Measurements from ENCODE around the gene TFCP2L1. TPM values are rescaled to one million over a fixed set of nuclear protein-coding genes. Genes with fewer than 3 reads are reported as not detected.

Gene TFCP2L1
- total RNA-seq, 2 donors from 2014 or later: 54.2 to 103 TPM

- Histone ChIP-seq H3K4me1 (peaks cover 11% of the 10 kb centered on the region), H3K27ac (no peak overlapping the region), H3K36me3 (no peaks in the 10 kb centered on the region), H3K4me3 (no peak overlapping the region), H3K9me3 (no peaks in the 10 kb centered on the region), H3K27me3 (no peaks in the 10 kb centered on the region), H3K9ac (ENCODE audit: low read depth in 2 of 2, low read length in 2 of 2) (no peak overlapping the region)
- intact Hi-C loops (cut with DNase I): no loop called here
- no peak for TF ChIP-seq CTCF (IDR thresholded peaks at IDR 0.05)
- no peak for DNase-seq
Measured at GRCh38 chr2:121201796-121202195, 83.2 kb downstream of the TFCP2L1 start.

- no peaks in the 10 kb centered on the region for H3K27me3 ChIP-seq
- peaks cover 11% of the 10 kb centered on the region for H3K4me1 ChIP-seq
- no peak overlapping the region for H3K9ac ChIP-seq (ENCODE audit: low read depth in 2 of 2, low read length in 2 of 2)
- intact Hi-C loops (cut with DNase I): no loop called here
- no peak for TF ChIP-seq CTCF (IDR thresholded peaks at IDR 0.05)
- no peaks in the 10 kb centered on the region for H3K36me3 ChIP-seq
- H3K27ac ChIP-seq: no peak overlapping the region
- no peaks in the 10 kb centered on the region for H3K9me3 ChIP-seq
- no peak for DNase-seq
- no peak overlapping the region for H3K4me3 ChIP-seq
Measured at GRCh38 chr2:121200419-121201315, 84.3 kb downstream of the TFCP2L1 start.

GRCh38 chr2:121200011-121200347 lies 85.0 kb downstream of the TFCP2L1 start:
- peaks cover 11% of the 10 kb centered on the region for H3K4me1 ChIP-seq
- no peaks in the 10 kb centered on the region for H3K36me3 ChIP-seq
- no peak overlapping the region for H3K4me3 ChIP-seq
- intact Hi-C loops (cut with DNase I): no loop called here
- H3K27ac ChIP-seq: no peak overlapping the region
- no peak for TF ChIP-seq CTCF (IDR thresholded peaks at IDR 0.05)
- H3K9me3 ChIP-seq: no peaks in the 10 kb centered on the region
- no peak for DNase-seq
- H3K27me3 ChIP-seq: no peaks in the 10 kb centered on the region
- H3K9ac ChIP-seq (ENCODE audit: low read depth in 2 of 2, low read length in 2 of 2): no peak overlapping the region

GRCh38 chr2:121199281-121200010 lies 85.6 kb downstream of the TFCP2L1 start:
- intact Hi-C loops (cut with DNase I): no loop called here
- Histone ChIP-seq H3K36me3 (no peaks in the 10 kb centered on the region), H3K4me1 (peaks cover 11% of the 10 kb centered on the region), H3K9ac (ENCODE audit: low read depth in 2 of 2, low read length in 2 of 2) (no peak overlapping the region), H3K27me3 (no peaks in the 10 kb centered on the region), H3K27ac (no peak overlapping the region), H3K9me3 (no peaks in the 10 kb centered on the region), H3K4me3 (no peak overlapping the region)
- no peak for DNase-seq
- no peak for TF ChIP-seq CTCF (IDR thresholded peaks at IDR 0.05)

GRCh38 chr2:121197369-121198091 lies 87.5 kb downstream of the TFCP2L1 start:
- intact Hi-C loops (cut with DNase I): no loop called here
- Histone ChIP-seq H3K4me1 (peaks cover under 1% of the 10 kb centered on the region), H3K9me3 (no peaks in the 10 kb centered on the region)

More at GRCh38 chr2:121197369-121198091, 87.5 kb downstream of the TFCP2L1 start:
- Histone ChIP-seq H3K27ac (peak overlapping the region; percentile 70), H3K9ac (ENCODE audit: low read depth in 2 of 2, low read length in 2 of 2) (peak overlapping the region in 1 of 2 donors; percentile 51), H3K4me3 (no peak overlapping the region), H3K27me3 (no peaks in the 10 kb centered on the region), H3K36me3 (no peaks in the 10 kb centered on the region)
- DNase-seq: peak; percentile 45
- no peak for TF ChIP-seq CTCF (IDR thresholded peaks at IDR 0.05)
